HepG2 (cell line): ENCODE data around the gene MMP24OS. TPM values are rescaled to one million over a fixed set of nuclear protein-coding genes. Genes with fewer than 3 reads are reported as not detected.

ENCODE experiments used
- BRF2 ChIP-seq: sonication (generic); formaldehyde crosslinking; IDR thresholded peaks from 2 replicates; pipeline ENCODE4 v1.8.1; 2022; ENCODE audit warnings: mild to moderate bottlenecking, missing genetic modification reagents
- E2F2 ChIP-seq: sonication (generic); formaldehyde crosslinking; IDR thresholded peaks from 2 replicates; pipeline ENCODE4 v1.4.0; 2020; ENCODE audit warnings: missing genetic modification reagents, borderline replicate concordance
- KDM5B ChIP-seq: sonication (generic); formaldehyde crosslinking; IDR thresholded peaks from 2 replicates; pipeline ENCODE4 v1.4.0; 2020; ENCODE audit warnings: missing genetic modification reagents, mild to moderate bottlenecking, borderline replicate concordance
- MXD3 ChIP-seq: IDR thresholded peaks from 2 replicates; pipeline ENCODE4 v1.6.1; 2016; ENCODE audit warnings: mild to moderate bottlenecking, missing biosample characterization, missing genetic modification reagents
- PHF20 ChIP-seq: sonication (generic); formaldehyde crosslinking; IDR thresholded peaks from 2 replicates; pipeline ENCODE4 v1.5.0; 2020; ENCODE audit warnings: mild to moderate bottlenecking, missing genetic modification reagents
- POGZ ChIP-seq: sonication (generic); formaldehyde crosslinking; IDR thresholded peaks from 2 replicates; pipeline ENCODE4 v1.4.0; 2020; ENCODE audit warnings: mild to moderate bottlenecking, missing genetic modification reagents
- RARG ChIP-seq: sonication (generic); formaldehyde crosslinking; IDR thresholded peaks from 2 replicates; pipeline ENCODE4 v1.4.0; 2020; ENCODE audit warnings: low read depth, mild to moderate bottlenecking, missing genetic modification reagents
- TEAD2 ChIP-seq: sonication (generic); formaldehyde crosslinking; IDR thresholded peaks from 2 replicates; pipeline ENCODE4 v1.9.0; 2021; ENCODE audit warnings: missing genetic modification reagents
- TFDP2 ChIP-seq: sonication (generic); formaldehyde crosslinking; IDR thresholded peaks from 2 replicates; pipeline ENCODE4 v1.4.0; 2020; ENCODE audit warnings: missing genetic modification reagents
- ZBTB1 ChIP-seq: sonication (generic); formaldehyde crosslinking; IDR thresholded peaks from 2 replicates; pipeline ENCODE4 v1.4.0; 2020; ENCODE audit warnings: missing genetic modification reagents, borderline replicate concordance
- ZFAT ChIP-seq: sonication (generic); formaldehyde crosslinking; conservative IDR thresholded peaks from 2 replicates; pipeline ENCODE4 v1.8.1; 2023; ENCODE audit warnings: missing genetic modification reagents, inconsistent platforms
- ZNF124 ChIP-seq: sonication (generic); formaldehyde crosslinking; IDR thresholded peaks from 2 replicates; pipeline ENCODE4 v1.4.0; 2020; ENCODE audit warnings: missing genetic modification reagents
- ZNF20 ChIP-seq: sonication (generic); formaldehyde crosslinking; IDR thresholded peaks from 2 replicates; pipeline ENCODE4 v1.4.0; 2020; ENCODE audit warnings: mild to moderate bottlenecking, moderate library complexity, missing genetic modification reagents
- ZNF431 ChIP-seq: sonication (generic); formaldehyde crosslinking; IDR thresholded peaks from 2 replicates; pipeline ENCODE4 v1.9.0; 2022; ENCODE audit warnings: missing genetic modification reagents, low read depth, mild to moderate bottlenecking, borderline replicate concordance
- ZNF501 ChIP-seq: sonication (generic); formaldehyde crosslinking; IDR thresholded peaks from 2 replicates; pipeline ENCODE4 v1.5.1; 2020; ENCODE audit warnings: mild to moderate bottlenecking, moderate library complexity, missing genetic modification reagents
- ZNF670 ChIP-seq: sonication (generic); formaldehyde crosslinking; IDR thresholded peaks from 2 replicates; pipeline ENCODE4 v1.8.0; 2022; ENCODE audit warnings: mild to moderate bottlenecking, missing genetic modification reagents, borderline replicate concordance
- ZNF775 ChIP-seq: sonication (generic); formaldehyde crosslinking; IDR thresholded peaks from 2 replicates; pipeline ENCODE4 v1.4.0; 2020; ENCODE audit warnings: missing genetic modification reagents, mild to moderate bottlenecking, moderate library complexity, borderline replicate concordance
- ZNF816 ChIP-seq: sonication (generic); formaldehyde crosslinking; IDR thresholded peaks from 2 replicates; pipeline ENCODE4 v1.8.0; 2022; ENCODE audit warnings: missing genetic modification reagents, mild to moderate bottlenecking, borderline replicate concordance
- polyA plus RNA-seq, 8 experiments: library from polyadenylated mRNA; depleted of rRNA in 3 of 8; stranded (reverse) in 7 of 8; unstranded in 1 of 8; fragments of >200 nt; fragmentation: Illumina TruSeq in 4 of 8; extraction: Trizol in 4 of 8; gene quantifications; 2 replicates each; pipeline versions ENCODE4 v1.2.1 to v1.2.3, GENCODE V29; 2011 to 2016; ENCODE audit warnings: low read depth in 4 of 8, missing spikeins in 1 of 8, mixed read lengths in 1 of 8; ENCODE audit not compliant: insufficient read depth in 1 of 8
- total RNA-seq, 5 experiments: library from RNA; depleted of rRNA; stranded (reverse); fragments of >200 nt; fragmentation: Illumina TruSeq; extraction: Trizol; gene quantifications; 2 replicates each; pipeline ENCODE4 v1.2.3, GENCODE V29; 2016; ENCODE audit warnings: low read depth in 1 of 5
- TF ChIP-seq, protein P1 (sequence below): fragments of 450-650 bp; IDR thresholded peaks from 2 replicates; pipeline ENCODE4 v1.6.1; 2017
- TF ChIP-seq, protein P2 (sequence below): sonication (generic); formaldehyde crosslinking; IDR thresholded peaks from 2 replicates; pipeline ENCODE4 v1.4.0; 2020; ENCODE audit warnings: missing genetic modification reagents, borderline replicate concordance

The MMP24OS gene
- total and polyA plus RNA-seq, 2 of the 13 experiments (the other 11 are each of a cell fraction or from before 2014, with no cell fraction given), result 6.0 to 8.5 TPM

- TF ChIP-seq BRF2, result peak; percentile 54; the same call in 1 of the 2 replicates
- no peak for TF ChIP-seq ZNF775 (CRISPR knock-in tag)
- TF ChIP-seq ZNF20 (CRISPR knock-in tag), result 0 out of 2 replicates have a peak, but pooled peaks have one; percentile 65
- TF ChIP-seq MXD3, result peak; percentile 99
- TF ChIP-seq ZNF124 (CRISPR knock-in tag), result peak; percentile 92; the same call in 1 of the 2 replicates
- TF ChIP-seq ZFAT (CRISPR knock-in tag), result 0 out of 2 replicates have a peak, but pooled peaks have one; percentile 72
- TF ChIP-seq RARG (CRISPR knock-in tag), result no peak; the same call in 1 of the 2 replicates
- TF ChIP-seq ZNF431 (CRISPR knock-in tag), result peak; percentile 95
- TF ChIP-seq, protein P1, sequence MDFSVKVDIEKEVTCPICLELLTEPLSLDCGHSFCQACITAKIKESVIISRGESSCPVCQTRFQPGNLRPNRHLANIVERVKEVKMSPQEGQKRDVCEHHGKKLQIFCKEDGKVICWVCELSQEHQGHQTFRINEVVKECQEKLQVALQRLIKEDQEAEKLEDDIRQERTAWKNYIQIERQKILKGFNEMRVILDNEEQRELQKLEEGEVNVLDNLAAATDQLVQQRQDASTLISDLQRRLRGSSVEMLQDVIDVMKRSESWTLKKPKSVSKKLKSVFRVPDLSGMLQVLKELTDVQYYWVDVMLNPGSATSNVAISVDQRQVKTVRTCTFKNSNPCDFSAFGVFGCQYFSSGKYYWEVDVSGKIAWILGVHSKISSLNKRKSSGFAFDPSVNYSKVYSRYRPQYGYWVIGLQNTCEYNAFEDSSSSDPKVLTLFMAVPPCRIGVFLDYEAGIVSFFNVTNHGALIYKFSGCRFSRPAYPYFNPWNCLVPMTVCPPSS, result no peak
- TF ChIP-seq POGZ (CRISPR knock-in tag), result no peak
- TF ChIP-seq TFDP2 (CRISPR knock-in tag), result peak; percentile 65; the same call in 1 of the 2 replicates
- TF ChIP-seq ZNF816, result peak; percentile 96; the same call in 1 of the 2 replicates
- TF ChIP-seq ZBTB1 (CRISPR knock-in tag), result peak; percentile 90; the same call in 1 of the 2 replicates
- peak; percentile 62 for TF ChIP-seq PHF20 (CRISPR knock-in tag)
- peak; percentile 97 for TF ChIP-seq TEAD2 (CRISPR knock-in tag)
- TF ChIP-seq E2F2 (CRISPR knock-in tag), result peak; percentile 73; the same call in 1 of the 2 replicates
- TF ChIP-seq, protein P2, sequence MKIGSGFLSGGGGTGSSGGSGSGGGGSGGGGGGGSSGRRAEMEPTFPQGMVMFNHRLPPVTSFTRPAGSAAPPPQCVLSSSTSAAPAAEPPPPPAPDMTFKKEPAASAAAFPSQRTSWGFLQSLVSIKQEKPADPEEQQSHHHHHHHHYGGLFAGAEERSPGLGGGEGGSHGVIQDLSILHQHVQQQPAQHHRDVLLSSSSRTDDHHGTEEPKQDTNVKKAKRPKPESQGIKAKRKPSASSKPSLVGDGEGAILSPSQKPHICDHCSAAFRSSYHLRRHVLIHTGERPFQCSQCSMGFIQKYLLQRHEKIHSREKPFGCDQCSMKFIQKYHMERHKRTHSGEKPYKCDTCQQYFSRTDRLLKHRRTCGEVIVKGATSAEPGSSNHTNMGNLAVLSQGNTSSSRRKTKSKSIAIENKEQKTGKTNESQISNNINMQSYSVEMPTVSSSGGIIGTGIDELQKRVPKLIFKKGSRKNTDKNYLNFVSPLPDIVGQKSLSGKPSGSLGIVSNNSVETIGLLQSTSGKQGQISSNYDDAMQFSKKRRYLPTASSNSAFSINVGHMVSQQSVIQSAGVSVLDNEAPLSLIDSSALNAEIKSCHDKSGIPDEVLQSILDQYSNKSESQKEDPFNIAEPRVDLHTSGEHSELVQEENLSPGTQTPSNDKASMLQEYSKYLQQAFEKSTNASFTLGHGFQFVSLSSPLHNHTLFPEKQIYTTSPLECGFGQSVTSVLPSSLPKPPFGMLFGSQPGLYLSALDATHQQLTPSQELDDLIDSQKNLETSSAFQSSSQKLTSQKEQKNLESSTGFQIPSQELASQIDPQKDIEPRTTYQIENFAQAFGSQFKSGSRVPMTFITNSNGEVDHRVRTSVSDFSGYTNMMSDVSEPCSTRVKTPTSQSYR (CRISPR knock-in tag), result peak; percentile 79; the same call in 1 of the 2 replicates
- TF ChIP-seq KDM5B, result peak; percentile 97
- TF ChIP-seq ZNF501, result peak; percentile 72
- peak; percentile 93; the same call in 1 of the 2 replicates for TF ChIP-seq ZNF670
These were observed 50.8 kb downstream of the MMP24OS start (continued) for GRCh38 chr20:35226884-35227681.
